ENCODE results near the gene WDR20.

- TF ChIP-seq EZH2 (IDR thresholded peaks at IDR 0.05; ENCODE audit: low read length, unreplicated experiment) (no peak), EZH2phosphoT487 (IDR thresholded peaks at IDR 0.05; ENCODE audit: borderline replicate concordance, low read length) (no peak)
- TF ChIP-seq, protein P1, sequence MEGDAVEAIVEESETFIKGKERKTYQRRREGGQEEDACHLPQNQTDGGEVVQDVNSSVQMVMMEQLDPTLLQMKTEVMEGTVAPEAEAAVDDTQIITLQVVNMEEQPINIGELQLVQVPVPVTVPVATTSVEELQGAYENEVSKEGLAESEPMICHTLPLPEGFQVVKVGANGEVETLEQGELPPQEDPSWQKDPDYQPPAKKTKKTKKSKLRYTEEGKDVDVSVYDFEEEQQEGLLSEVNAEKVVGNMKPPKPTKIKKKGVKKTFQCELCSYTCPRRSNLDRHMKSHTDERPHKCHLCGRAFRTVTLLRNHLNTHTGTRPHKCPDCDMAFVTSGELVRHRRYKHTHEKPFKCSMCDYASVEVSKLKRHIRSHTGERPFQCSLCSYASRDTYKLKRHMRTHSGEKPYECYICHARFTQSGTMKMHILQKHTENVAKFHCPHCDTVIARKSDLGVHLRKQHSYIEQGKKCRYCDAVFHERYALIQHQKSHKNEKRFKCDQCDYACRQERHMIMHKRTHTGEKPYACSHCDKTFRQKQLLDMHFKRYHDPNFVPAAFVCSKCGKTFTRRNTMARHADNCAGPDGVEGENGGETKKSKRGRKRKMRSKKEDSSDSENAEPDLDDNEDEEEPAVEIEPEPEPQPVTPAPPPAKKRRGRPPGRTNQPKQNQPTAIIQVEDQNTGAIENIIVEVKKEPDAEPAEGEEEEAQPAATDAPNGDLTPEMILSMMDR (conservative IDR thresholded peaks at IDR 0.05; ENCODE audit: low read depth, low read length): no peak
Observed at GRCh38 chr14:102226356-102227125, 86.8 kb downstream of the WDR20 start.
